ENCODE results near the gene OCA2.

OCA2 gene

DNA sequence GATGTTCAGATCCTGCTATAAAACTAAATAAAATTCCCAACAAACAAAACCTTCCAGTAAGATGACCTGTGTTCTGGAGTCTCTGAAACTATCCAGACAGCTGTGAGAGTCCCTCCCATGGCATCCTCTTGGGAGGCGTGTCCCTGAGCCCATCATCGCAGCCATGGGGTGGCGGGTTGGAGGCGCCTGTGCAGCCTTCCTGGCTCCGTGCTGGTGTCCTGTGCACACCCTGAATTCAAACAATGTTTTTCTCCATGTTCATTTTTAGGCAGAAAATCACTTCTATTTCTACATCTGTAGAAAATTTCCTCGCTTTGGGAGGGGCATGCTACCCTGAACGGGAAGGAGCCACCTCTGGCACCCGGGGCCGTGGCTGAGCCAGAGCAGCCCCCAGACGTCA lies 19.4 kb upstream of the OCA2 start:
- DNase-seq: no peak

DNA sequence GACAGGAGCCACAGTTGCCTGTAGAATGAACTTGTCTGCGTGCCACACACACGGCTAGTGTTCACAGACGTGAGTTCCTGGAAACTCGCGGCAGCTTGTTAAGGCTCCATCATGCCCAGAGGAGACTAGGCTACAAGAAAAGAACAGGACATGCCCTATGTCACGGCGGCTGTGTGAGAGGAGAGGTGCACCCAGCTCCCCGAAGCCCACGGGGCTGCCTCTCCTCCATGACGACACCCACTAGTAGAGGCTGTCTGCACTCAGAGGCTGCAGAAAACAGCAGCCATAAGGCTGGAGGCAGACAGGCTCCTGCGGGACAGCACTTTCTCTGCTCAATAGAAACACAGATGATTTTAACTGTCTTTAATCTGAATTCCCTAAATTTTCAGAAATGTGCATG lies 19.0 kb upstream of the OCA2 start:
- DNase-seq: no peak

DNA sequence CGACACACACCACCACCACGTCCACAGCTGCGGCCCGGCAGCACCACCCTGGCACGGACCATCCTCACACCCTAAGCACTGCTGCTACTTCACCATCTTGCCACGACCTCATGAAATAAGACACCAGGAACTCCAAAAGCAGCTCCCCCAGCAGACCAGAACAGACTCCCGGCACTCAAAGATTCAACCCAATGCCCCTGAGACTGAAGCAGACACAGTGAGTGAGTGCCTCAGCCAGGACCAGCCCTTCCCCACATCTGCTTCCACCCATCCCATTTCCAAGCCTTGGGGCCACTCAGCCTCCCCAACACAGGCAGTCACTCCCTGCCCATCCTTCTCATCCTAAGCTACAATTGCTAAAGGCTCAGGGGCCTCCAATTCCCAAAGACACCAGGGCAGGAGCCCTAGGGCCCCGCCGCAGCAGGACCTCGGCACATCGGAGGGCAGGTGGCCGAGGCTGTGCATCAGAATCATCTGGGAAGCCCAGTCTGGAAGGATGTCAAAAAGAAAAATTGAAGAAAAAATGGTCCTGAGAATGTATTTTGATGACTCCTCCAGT lies 18.4 kb upstream of the OCA2 start:
- DNase-seq: no peak

DNA sequence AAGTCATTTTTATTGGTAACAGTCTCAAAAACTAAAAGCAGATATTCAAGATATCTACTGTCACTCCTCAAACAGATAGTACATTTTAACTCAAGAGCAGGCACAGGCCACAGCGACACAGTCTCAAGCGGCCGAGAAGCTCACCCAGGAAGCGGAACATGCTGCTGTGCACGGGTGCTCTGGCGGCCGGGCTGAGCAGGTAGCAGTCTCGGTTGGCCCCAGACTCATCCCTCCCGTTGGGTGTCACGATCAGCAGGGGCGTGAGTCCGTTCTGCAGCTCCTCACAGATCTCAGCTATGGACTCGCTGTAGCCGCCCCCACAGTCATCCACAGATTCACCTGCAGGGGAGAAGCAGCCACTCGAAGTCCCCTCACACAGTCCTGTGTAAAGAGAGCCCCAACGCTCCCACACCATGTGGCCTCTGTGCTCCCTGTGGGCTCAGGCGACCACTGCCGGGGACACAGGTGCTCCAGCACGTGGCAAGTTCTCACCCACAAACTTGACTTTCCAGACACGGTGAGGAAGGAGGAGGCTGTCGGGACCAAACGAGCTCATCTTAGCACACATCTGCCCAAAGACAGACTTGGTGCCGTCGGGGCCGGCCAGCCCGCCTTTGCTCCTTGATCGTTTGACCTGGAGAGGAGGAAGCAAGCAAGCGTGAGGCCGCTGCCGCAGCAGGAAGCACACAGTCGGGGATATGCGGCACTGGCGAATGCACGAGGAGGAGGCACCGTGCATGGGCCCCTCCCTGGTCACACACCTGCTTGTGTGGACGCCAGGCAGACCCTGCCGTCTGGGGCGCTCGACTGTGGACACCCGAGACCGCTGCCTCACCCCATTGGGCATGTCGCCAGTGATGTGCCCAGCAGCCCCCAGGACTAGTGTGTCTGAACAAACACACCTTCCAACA lies 17.7 kb upstream of the OCA2 start:
- no peak for DNase-seq

DNA sequence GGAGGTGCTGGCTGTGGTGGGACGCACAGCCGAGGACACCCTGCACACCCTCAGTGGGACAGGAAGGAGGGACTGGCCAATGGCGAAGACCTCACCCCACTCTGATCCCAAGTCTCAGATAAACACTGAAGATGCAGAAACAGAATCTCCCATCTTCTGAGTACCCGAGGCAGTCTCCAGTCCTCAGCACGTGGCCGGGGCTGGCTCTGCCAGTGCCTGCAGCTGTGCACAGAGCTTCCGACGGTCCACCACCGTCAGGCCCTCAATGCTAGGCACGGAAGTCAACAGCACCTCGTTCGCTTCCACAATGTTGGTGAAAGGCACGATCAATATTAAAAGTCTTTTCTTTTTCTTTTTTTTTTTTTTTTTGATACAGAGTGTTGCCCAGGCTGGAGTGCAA lies 16.8 kb upstream of the OCA2 start:
- DNase-seq: no peak

DNA sequence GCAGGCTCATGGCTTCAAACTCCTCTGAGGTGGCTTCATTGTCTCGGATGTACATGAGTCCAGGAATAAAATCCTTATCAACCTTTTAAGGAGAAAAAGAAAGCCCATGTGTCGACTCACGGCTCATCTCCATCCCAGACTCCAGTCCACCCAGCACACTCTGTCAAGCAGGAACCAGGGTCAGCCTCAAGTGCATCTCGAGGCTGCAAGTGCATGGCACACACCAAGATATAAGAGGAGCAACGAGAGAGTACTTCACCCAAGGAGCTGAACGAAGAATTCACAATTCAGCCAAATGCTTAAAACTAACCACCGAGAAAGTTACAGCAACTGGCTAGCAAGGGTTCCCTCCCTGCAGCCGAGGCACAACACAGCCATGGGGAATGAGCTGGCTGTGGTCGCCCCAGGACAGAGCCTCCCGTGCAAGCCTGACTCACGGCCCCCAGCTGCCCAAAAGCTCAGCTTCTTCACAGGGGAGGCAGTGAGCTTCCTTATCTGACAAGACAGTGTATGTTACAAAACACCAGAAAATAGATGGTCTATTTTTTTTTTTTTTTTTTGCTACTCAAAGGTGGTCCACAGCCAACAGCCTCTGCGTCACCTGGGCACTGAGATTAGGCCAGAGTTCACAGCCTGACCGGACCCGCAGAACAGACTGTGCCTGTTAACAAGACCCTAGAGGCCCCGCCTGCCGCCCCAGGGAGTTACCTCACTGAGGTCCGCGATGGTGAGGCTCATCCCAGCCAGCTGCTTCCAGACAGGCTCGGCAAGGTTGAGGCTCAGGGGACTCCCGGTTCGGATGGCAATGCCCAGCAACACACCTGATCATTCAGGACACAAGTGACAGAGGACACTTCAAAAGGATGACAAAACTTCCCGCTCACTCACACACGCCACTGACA lies 15.9 kb upstream of the OCA2 start:
- no peak for DNase-seq

DNA sequence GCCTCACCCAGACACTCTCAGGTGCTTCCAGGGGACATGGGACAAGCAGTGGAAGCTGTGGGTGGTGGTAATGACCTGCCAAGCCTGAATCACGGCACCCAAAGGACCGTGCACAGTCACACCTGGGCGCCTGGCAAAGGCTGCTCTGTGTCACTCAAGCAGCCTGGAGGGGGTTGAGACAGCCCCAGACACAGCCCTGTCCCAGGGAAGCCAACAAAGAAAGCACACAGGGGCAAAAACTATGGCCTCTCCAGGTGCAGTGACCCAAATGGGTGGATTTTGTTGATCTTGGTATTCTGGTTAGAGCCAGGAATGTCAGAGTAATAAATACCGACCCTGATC lies 15.0 kb upstream of the OCA2 start:
- DNase-seq: no peak

DNA sequence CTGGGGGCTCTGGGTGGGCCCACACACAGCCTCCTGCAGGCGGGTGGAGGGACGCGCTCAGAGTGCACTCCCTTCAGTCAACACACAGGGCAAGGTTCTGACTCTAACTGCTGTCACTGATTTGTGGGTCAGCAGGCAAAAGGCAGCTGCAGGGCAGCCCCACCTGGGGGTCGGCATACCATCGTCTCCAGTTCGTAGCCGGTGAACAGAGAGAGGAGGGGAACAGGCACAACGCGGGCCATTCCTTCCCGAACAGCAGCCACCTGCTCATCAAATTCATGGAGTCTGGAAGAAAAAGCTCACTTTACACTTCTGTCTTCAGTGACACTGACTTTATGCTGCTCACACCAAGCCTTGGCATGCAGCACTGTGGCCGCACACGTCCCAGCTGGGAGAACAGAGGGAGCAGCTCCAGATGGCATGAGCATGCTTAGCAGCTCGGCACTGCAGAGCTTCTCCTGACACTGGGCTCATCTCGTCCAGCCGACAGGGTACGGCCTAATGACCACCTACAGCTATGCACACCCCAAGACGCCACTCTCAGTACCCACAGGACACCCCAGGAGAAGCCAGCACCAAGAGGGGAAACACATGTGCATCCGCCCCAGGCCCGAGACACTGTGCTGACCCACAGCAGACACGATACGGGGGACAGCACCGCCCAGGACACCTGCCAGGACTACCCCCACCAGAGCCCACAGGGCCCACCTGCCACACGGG lies 14.4 kb upstream of the OCA2 start:
- DNase-seq: no peak

DNA sequence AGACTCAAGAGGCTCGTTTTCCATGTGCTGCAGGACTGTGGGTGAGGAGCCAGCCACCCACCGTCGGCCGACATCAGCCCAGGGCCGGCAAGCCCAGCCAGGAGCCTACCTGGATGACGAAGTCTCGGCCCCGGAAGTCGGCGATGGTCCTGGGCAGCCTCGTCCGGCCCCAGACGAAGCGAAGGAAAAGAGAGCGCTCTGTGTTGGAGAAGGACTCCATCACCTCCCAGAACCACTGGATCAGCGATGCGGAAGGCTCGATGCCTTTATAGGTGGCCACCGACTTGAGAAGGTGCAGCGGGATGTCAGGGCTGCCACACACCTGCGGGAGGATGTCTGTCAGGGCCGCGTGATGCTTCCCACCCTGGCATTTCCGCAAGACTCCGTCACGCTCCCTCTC lies 13.8 kb upstream of the OCA2 start:
- DNase-seq: no peak

DNA sequence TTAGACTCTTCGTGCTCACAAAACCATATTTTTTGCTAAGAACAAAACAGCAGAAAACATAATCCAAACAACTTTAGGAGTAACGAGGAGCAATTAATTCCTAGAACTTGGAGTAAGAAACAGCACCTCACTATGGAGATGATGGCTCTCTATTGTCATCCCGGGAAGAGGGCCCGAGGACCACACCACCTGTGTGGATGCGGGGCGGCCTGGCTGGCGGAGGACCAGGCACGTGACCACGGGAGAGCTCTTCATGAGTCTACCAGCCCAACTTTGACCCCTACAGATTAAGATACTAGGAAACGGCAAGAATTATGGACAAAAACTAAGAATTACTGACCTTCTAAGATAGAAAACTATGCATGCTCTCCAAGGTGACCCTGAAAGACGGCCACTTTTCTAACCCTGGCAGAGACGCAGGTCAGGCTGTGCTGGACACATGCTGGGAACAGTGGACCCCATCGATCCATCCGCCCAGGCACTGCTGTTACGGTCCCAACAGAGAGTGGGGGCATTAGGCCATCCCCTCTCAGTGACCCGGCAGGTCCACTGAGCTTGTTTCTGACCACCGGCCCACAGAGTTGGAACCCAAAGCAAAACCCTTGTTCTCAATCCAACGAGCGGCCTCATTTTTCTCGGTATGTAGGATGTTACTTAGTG lies 13.1 kb upstream of the OCA2 start:
- no peak for DNase-seq

DNA sequence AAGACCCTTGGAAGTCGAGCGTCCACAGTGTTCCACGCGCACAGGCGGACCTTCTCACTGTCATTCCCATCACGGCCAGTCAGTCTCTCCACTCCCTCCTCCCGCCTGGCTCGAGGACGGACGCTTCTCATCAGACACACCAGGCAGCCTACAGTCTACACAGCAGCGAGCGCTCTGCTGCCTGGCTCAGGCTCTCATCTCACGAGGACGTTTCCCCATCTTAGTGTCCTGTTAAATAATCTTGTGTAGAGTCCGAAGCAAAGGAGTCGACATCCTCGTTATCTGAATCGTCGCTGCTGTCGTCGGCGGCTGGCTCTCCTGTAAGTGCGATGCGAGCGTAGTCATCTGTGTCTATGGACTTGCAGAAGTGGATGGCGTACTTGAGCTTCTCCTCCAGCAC lies 12.4 kb upstream of the OCA2 start:
- no peak for DNase-seq

DNA sequence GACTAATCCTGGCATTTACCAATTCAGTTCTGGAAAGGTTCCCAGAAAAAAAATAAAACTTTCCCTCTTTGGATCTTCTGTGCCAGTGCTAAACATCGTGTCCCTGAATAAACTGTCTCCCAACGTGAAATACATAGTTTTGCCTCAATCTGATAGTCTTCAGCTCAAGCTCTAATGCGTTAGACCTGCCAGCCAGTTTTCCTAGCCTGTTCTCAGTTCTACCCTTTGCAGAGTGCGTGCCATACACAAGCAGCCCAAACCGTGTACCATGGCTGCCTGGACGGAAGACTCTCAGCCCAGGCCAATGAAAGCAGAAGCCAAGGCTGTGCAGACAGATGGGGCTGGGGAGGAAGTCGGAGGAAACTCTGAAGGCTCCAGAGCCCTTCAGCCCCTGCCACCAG lies 11.4 kb upstream of the OCA2 start:
- DNase-seq: no peak

DNA sequence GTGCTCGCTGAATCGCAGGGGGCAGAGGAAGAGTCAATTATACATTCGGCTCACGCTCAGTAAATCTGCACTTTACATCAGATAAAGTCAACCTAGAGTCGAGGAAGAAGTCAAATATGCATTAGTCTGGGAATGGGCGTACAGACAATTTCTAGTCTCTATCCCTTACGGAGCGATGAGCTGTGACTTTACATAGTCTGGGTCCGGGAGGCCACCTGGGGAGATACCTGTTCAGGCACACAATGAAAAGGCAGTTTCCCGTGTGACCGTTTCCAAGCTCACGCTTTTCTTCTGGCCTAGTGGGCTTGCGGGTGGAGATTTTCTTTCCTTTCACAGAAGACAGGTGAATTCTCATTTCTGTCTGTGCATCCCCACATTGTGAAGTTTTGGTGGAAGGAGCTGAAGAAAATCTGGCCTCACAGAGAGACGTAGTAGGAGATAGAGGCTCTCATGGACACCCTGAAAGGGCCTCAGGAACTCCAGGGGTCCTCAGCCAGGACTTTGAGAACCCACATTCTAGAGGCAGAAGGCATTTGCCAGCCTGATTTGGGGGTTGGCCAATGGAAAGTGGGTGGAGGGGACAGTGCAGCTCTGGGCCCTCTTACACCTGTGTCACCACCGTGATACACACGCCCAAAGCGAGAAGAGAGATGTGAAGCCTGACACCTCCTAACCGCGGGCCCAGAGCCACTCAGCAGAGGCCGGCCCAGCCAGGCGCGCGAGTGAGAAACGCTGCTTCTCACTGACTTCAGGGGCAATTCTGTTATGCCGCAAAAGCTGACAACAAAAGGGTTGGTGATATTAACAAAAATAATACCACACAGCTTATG lies 10.7 kb upstream of the OCA2 start:
- DNase-seq: no peak

DNA sequence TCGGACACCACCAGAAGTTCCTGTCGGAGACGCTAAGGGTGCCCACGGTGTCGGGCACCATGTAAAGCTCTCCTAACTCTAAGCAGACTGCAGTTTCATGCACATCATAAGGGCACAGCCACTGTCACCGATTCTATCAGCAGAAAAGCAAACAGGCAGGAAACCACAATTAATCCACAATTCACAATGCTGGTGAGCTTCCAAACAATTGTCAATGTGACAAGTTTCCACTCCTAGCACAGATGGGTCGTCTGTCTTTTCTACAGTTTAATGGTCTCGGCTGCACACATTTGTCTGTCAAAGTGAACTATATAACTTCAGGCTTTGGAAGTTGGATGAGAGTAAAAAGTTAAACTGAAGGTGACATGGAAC lies 8.8 kb upstream of the OCA2 start:
- no peak for DNase-seq

DNA sequence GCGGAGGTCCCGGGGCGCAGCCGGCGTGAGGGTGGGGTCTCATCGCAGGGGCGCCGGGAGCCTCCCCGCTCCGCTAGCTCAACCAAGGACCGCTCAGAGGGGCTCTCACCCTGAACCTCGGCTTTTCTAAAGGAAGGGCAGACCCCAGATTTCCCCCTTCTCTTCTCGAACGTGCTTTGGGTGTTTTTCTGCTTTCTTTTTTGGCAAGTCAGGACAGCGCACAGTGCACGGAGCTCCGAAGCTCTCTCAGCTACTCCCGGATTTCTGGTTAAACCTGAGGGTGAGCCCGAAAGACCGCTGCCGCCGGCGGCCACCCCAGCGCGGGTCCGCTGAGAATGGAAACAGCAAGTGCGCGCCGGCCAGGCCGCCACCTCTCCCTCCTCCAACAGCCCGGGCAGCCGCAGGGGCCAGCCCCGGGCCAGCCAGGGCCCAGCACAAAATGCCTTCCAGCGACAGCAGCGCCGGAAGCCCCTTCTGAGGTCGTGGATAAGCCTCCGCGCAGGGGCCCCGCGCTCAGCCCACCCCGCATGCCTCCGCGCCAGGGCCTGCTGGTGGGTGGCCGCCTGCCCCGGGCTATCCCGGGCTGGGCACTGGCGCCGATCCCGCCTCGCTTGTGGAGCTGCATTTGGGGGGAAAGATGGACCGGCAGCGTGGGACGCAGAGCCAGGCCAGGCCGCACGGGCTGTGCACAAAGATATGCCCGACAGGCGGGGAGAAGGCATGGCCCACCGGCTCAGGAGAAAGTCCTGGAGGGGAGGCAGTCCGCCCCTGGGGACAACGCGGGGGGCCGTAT lies 8.2 kb upstream of the OCA2 start:
- DNase-seq: no peak

DNA sequence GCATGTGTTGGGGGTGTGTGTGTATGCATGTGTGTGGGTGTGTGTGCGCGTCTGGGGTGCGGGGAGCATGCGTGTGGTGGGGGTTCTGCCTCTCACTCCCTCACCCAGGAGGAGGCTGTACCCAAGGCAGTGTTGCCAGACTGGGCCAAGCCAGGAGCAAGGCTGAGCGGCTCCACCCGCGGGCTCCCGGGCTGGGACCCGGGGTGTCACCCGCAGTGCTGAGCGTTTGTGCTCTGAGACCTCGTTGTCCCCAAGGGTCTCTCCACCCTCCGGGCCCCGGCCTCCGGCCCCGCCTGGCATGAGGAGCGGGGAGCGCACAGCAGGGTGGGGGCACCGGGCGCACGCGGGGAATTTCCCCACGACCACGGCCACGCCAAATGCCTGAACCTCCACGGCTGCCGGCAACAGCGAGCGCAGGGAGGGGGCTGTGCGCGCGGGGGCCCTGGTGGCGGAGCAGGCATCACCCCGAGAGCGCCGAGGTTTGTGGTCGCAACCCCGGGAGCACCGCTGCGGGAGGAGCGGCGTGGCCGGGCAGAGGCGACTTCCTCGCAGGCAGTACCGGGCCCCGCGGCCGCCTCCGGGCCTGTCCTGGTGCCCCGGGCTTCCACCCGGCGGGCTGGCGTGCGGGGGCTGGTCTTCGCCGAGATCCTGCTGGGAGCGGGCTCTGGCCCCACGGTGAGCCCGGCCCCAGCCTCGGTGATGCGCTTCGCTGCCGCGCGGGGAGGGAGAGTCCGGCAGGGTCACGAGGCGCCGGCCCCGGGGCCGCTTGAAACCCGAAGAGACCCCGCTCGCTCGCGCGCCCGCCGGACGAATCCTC lies 7.4 kb upstream of the OCA2 start:
- no peak for DNase-seq

DNA sequence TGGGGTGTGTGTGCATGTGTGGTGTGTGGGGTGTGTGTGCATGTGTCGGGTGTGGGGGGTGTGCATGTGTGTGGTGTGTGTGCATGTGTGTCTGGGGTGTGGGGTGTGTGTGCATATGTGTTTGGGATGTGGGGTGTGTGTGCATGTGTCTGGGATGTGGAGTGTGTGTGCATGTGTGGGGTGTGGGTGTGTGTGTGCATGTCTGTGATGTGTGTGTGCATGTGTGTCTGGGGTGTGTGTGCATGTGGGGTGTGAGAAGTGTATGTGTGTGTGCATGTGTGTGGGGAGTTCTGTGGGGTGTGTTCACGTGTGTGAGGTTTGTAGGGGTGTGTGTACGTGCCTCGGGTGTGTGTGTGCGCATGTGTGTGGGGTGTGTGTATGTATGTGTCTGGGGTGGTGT lies 6.7 kb upstream of the OCA2 start:
- no peak for DNase-seq

DNA sequence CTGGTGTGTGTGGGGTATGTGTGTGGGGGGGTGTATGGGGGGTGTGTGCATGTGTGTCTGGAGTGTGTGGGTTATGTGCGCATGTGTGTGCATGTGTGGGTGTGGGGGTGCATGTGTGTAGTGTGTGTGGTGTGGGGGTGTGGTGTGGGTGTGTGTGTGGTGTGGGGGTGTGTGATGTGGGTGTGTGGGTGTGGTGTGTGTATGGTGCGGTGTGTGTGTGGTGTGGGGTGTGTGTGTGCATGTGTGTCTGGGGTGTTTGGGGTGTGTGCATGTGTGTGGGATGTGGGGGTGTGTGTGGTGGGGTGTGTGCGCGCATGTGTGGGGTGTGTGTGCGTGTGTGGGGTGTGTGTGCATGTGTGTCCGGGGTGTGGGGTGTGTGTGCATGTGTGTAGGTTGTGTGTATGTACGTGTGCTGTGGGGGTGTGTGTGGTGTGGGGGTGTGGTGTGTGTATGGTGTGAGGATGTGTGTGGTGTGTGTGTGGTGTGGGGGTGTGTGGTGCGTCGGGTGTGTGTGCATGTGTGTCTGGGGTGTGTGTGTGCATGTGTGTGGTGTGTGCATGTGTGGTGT lies 6.2 kb upstream of the OCA2 start:
- DNase-seq: no peak

DNA sequence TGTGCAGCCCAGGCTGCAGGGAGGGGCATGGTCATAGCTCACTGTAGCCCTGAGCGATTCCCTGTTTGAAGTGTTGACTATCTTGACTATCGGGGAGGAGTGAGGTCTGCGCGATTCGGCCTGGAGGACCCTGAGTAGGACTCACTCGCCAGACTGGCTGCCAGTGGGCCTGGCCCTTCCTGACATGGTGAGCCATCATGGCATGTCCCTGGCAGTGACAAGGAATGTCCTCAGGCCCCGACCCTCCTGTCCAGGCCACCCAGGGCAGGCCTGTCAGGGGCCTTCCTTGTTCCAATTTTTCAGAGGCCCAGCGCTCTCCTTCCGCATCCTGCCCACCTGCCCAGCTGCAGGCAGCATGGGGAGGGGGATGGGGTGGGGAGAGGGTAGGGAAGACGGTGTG lies 5.2 kb upstream of the OCA2 start:
- no peak for DNase-seq

DNA sequence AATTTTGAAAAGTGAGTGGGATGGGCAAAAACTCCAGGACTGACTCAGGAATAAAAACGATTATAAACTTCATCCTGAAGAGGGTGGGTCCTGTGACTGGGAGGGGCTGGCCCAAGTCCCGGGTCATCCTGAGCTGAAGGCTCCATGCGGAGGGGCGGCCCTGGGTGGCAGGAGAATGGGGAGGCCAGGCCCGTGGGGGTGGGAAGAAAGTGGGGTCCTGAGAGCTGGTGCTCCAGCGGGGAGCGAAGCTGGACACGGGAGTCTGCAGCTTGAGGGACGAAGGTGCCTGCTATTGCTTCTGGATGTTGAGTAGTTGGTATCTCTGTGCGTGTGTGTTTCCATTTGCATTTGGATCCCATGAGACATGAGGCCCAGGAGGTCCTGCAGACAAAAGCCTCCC lies 4.7 kb upstream of the OCA2 start:
- no peak for DNase-seq

Data from NCI-H1092 treated with DMSO at 0.1 percent for 48 hours (cell line).